Umbilical cord (tissue), 2 donors: ENCODE data around the gene RASSF10. TPM values are rescaled to one million over a fixed set of nuclear protein-coding genes. Genes with fewer than 3 reads are reported as not detected.

Experiments
- DNase-seq: peaks from one replicate; pipeline ENCODE4 v3.0.0-alpha.2; 2015; ENCODE audit warnings: low spot score
- total RNA-seq: library from RNA; depleted of rRNA; stranded (reverse); fragments of >200 nt; gene quantifications from one replicate; pipeline ENCODE4 v1.2.3, GENCODE V29; 2014; ENCODE audit warnings: low replicate concordance; ENCODE audit not compliant: insufficient read depth

The RASSF10 gene
- 2.6 TPM for total RNA-seq

GRCh38 chr11:13008625-13009475, at the start of gene RASSF10:
Gene RASSF10 (plus strand): TSS chr11:13009316. CDS start chr11:13009577, 261 bp downstream.
- DNase-seq = peak; percentile 58

DNA sequence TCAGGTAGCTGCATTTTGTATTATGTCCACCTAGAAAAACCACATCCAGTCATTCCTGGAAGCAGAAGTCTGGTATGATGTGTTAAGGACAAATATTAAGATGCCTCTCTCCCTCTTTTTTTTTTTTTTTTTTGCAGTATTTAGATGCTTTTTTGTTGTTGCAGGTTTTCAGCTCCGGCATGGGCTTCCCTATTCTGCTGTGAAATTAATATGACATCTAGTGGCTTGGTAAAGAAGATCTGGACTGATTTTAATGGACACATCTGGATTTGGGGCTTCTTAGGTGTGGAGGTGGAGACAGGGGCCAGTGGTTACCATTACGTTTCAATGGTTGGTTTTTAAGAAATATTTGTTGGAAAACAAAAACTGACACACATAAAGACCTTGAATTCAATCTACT, 47.5 kb upstream of the RASSF10 start:
- DNase-seq = peak; percentile 11

DNA sequence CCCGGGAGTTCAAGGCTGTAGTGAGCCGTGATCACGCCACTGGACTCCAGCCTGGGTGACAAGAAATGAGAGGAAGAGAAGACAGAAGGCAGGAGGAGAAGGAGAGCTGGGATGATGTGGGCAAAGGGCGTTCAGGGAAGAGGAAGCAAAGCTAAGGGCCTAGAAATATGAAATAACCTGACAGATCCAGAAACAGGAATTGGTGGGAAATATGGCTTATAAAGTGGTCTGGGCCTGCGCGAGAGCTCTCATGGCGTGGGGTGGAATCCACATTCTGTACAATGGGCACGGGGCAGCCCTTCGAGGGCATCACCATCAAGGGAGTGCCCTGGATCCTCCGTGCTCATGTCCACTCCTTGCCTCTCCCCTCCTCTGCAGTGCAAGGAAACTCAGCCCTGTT, 46.8 kb upstream of the RASSF10 start:
- DNase-seq = no peak

- DNase-seq = no peak
These were observed 46.1 kb upstream of the RASSF10 start for GRCh38 chr11:12963051-12963450.

DNA sequence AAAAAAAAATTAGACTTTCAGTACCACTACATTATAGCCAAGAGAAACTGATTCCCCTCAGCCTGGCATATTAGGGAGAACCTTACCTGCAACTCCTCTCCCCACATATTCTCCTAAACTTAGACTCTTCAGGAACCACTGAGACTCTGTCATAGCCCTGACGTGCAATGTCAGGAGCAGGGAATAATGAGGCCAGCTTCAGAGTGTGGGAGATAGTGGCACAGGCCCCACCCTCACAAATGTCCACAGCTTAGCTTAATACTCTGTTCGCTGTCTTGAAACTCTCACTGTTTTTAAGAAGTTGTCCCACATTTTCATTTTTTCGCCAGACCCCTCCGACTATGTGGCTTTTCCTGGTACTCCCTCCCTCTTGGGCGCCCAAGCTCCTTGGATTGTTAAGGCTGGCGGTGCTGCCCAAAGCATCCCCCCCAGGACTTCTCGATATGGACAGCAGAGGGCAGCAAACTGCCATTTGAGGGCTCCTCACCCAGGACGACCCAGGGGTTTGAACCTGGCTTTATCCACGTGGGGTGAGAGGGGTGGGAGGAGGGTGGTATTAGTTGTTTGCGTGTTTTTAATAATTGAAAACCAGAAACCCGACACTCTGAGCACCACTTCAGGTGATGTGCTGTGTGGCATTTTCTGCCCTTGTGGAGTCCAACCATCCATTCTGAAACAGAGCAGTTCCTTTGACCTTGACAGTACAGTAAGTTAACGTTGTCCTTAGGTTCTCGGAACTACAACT, 45.2 kb upstream of the RASSF10 start:
- peak; percentile 58 for DNase-seq

GRCh38 chr11:12964650-12965049, 44.5 kb upstream of the RASSF10 start:
- DNase-seq = no peak

DNA sequence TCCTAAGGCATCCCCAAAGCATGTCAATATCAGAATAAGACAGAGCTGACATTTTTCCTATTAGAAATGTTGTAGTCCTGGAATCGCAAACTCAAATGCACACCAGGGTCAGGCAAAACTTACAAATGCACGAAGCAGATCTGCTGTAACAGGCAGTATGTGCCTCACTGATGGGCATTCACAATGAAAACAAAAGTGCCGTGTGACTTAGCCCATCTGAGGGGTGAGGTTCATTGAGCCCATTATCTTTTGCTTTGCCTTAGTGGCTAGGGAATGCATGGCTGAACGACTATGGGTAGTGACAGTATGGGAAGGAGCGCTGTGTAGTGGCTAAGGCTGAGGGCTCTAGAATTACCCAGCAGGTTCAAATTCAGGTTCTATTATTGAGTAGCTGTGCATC, 43.1 kb upstream of the RASSF10 start:
- DNase-seq = no peak

GRCh38 chr11:12968101-12968500, 41.0 kb upstream of the RASSF10 start:
- no peak for DNase-seq

- no peak for DNase-seq
These were observed 40.3 kb upstream of the RASSF10 start for GRCh38 chr11:12968826-12969225.

DNA sequence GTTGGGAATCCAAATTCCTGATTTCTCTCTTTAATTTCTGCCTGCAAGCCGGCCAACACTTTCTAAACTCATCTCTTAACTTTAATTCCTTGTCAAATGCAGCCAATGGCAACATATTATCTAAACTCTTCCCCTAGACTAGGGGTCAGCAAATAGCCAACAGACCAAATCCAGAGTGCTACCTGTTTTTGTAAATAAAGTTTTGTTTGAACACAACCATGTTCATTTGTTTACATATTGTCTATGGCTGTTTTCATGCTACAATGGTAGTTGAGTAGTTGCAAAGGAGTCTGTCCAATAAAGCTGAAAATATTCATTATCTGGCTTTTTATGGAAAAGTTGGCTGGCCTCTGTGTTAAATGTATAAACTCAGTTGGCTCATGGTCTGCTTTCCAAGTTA, 37.2 kb upstream of the RASSF10 start:
- no peak for DNase-seq

DNA sequence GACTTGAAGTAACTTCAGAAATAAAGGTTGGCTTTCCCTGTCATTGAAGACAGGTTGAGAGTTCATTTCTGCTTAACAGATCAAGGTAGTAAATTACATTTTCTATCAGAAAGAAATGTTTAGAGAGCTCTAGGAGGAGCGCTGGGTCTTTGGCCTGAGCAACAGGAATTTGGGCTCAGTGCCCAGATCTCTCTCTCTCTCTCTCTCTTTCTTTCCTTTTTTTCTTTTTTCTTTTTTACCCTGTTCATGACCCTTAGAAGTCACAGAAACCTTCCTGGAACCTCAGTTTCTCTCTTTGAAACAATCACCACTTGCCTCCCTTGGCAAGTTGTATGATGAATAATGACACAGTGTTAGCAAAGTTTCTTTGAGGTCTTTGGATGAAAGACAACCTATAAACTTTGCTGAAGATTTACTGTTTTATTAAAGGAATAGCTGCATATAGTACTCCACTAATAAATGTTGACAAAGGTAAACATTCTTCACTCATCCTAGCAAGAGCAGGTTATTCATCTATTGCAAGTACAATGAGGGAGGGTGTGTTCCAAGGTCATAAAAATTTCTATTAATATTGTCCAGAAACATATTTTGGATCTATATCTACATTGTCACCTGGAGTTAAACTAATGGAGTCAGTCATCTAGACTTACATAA, 35.5 kb upstream of the RASSF10 start:
- peak; percentile 27 for DNase-seq

GRCh38 chr11:12975195-12975594, 33.9 kb upstream of the RASSF10 start:
- no peak for DNase-seq

- DNase-seq = no peak
These were observed 29.0 kb upstream of the RASSF10 start for GRCh38 chr11:12979928-12980689.

DNA sequence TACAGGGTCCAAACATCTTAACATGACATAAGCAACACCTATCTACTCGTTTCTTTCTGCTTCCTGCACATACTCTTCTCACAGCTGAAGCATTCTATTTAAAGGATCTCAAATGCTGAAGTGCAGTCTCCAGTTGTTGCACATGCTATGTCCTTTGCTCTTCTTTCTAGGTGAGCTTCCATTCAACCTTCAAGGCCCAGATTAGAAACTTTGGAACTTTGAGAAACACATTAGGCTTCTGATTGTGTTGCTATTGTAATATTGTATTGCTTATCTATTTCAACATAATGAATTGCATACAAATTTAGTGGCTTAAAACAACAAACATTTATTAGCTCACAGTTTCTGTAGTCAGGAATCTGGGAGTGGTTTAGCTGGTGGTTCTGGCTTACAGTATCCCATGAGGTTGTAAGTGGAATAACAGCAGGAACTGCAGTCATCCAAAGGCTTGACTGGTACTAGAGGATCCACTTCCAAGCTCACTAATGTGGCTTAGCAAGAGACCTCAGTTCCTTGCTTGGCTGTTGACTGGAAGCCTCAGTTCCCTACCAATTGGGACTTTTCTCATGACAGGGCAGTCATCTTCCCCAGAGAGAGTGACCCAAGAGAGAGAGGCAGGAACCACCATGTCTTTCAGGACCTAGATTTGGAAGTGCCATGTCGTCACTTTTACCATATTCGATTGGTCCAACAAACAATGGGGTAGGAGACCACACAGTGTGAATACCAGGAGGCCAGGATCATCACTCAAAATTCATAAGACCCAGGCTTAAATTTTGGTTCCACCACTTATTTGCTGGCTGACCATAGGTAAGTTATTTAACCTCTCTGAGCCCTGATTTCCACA, 27.2 kb upstream of the RASSF10 start:
- no peak for DNase-seq

- no peak for DNase-seq
These were observed 25.8 kb upstream of the RASSF10 start for GRCh38 chr11:12983336-12983735.

DNA sequence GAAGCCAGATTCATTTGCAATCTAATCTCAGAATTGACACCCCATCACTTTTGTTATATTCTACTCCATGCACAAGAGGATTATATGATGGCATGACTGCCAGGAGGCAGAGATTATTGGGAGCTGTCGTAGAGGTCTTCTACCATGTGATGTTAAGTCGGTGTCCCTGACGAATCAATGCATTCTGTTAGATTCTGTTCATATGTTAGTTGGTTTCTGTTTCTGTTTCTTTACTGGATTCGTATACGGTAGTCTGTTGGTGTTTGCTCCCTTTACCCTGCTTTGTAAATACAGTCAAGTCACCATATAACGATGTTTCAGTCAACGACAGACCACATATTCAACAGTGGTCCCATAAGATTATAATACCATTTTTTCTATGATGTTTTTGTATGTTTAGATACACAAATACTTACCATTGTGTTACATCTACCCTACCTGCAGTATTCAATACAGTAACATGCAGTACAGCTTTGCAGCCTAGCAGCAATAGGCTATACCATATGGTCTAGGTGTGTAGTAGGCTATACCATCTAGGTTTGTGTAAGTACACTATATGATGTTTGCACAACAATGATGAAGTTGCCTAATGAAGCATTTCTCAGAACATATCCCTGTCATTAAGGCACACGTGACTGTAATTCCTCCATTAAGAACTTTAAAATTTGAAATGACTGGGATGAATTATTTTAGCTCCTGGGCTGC, 22.8 kb upstream of the RASSF10 start:
- DNase-seq = no peak

GRCh38 chr11:12989428-12990161, 19.5 kb upstream of the RASSF10 start:
- no peak for DNase-seq

- DNase-seq = no peak
These were observed 19.0 kb upstream of the RASSF10 start for GRCh38 chr11:12990162-12990480.

DNA sequence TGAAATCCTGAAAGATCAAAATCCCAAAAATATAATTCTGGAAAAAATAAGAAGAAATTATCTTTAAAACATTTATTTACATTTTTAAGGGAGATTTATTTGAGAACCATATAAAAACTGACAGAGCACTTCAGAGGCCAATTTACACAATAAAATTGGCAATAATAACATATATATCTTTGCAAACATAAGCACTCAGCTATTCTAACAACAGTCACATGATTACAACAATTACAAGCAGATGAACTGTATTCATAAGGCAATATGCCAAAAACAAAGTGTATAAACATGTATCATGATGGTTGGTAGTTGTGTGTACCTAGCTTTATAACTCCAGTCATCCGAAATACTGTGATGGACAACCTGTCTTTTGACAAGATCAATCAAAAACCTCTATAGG, 17.7 kb upstream of the RASSF10 start:
- no peak for DNase-seq
